Tibial nerve (tissue), 4 donors: ENCODE measurements around the gene PSMF1.

ENCODE experiments used
- EP300 ChIP-seq, 2 donors: sonication (generic); formaldehyde crosslinking; IDR thresholded peaks; one replicate each; pipeline ENCODE4 v1.6.1; 2017; ENCODE audit warnings: antibody characterized with exemption in 2 of 2, mild to moderate bottlenecking in 1 of 2
- POLR2A ChIP-seq, 2 donors: fragments of 450-650 bp; IDR thresholded peaks; one replicate each; pipeline ENCODE4 v1.6.1; 2017; ENCODE audit warnings: antibody characterized with exemption in 2 of 2, mild to moderate bottlenecking in 2 of 2, moderate library complexity in 2 of 2
- TF ChIP-seq, protein P1 (sequence below), 5 experiments: fragments of 200-600 bp in 3 of 5; fragments of 450-650 bp in 2 of 5; sonication (generic) in 3 of 5; IDR thresholded peaks; one replicate each; pipeline ENCODE4 v1.5.1; 2016 to 2019; ENCODE audit warnings: antibody characterized with exemption in 5 of 5, mild to moderate bottlenecking in 3 of 5, moderate library complexity in 2 of 5

DNA sequence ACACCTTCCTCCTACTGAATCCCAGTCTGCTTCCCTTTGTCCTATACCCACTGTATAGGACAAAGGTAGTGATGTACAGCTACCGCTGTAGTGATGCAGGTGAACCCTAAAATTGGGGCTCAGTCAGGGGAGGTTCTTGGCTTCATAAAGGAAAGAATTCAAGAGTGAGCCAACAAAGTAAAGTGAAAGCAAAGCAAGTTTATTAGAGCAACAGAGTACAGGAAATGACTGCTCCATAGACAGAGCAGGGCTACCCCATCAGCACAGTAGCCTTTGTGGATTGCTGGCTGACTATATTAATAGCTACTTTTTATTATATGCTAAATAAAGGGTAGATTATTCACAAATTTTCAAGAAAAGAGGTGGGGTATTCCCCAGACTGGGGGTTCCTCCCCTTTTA is 81.6 kb downstream of the PSMF1 start:
- TF ChIP-seq, protein P1, sequence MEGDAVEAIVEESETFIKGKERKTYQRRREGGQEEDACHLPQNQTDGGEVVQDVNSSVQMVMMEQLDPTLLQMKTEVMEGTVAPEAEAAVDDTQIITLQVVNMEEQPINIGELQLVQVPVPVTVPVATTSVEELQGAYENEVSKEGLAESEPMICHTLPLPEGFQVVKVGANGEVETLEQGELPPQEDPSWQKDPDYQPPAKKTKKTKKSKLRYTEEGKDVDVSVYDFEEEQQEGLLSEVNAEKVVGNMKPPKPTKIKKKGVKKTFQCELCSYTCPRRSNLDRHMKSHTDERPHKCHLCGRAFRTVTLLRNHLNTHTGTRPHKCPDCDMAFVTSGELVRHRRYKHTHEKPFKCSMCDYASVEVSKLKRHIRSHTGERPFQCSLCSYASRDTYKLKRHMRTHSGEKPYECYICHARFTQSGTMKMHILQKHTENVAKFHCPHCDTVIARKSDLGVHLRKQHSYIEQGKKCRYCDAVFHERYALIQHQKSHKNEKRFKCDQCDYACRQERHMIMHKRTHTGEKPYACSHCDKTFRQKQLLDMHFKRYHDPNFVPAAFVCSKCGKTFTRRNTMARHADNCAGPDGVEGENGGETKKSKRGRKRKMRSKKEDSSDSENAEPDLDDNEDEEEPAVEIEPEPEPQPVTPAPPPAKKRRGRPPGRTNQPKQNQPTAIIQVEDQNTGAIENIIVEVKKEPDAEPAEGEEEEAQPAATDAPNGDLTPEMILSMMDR (IDR thresholded peaks at IDR 0.05) = no peak
- TF ChIP-seq POLR2A (IDR thresholded peaks at IDR 0.05) (no peak), EP300 (IDR thresholded peaks at IDR 0.05) (no peak)
